K562 (cell line): ENCODE data around the gene CKM.

ENCODE experiments used
- ARHGAP35 ChIP-seq: fragments of 450-650 bp; IDR thresholded peaks from 2 replicates; pipeline ENCODE4 v1.6.1; 2018; ENCODE audit not compliant: partially characterized antibody
- CTCF ChIP-seq, 3 experiments: IDR thresholded peaks in 2 of 3; conservative IDR thresholded peaks in 1 of 3; 2 replicates each; pipeline ENCODE4 v1.5.1; 2011 to 2012; ENCODE audit warnings: low read length in 3 of 3, mild to moderate bottlenecking in 3 of 3, control low read depth in 2 of 3, improper control_type of control experiment in 1 of 3, inconsistent platforms in 1 of 3, low read depth in 1 of 3, mixed read lengths in 1 of 3, moderate library complexity in 1 of 3; ENCODE audit not compliant: insufficient read depth in 2 of 3
- FOXM1 ChIP-seq, 2 experiments: fragments of 450-650 bp in 1 of 2; sonication (generic) in 1 of 2; formaldehyde crosslinking in 1 of 2; IDR thresholded peaks; 2 replicates each; pipeline versions ENCODE4 v1.6.1 to v1.9.0; 2017 to 2022; ENCODE audit warnings: low read depth in 2 of 2, mild to moderate bottlenecking in 2 of 2, missing genetic modification reagents in 1 of 2, moderate library complexity in 1 of 2
- FOXP1 ChIP-seq: sonication (generic); formaldehyde crosslinking; IDR thresholded peaks from 2 replicates; pipeline ENCODE4 v1.8.0; 2022; ENCODE audit warnings: mild to moderate bottlenecking, missing genetic modification reagents
- HCFC1 ChIP-seq: IDR thresholded peaks from 2 replicates; pipeline ENCODE4 v1.6.1; 2012; ENCODE audit warnings: low read depth, low read length, improper control_type of control experiment
- KLF16 ChIP-seq: IDR thresholded peaks from 2 replicates; pipeline ENCODE4 v1.6.1; 2016; ENCODE audit warnings: antibody characterized with exemption
- NR2C1 ChIP-seq, 2 experiments: fragments of 450-650 bp; IDR thresholded peaks; 2 replicates each; pipeline ENCODE4 v1.6.1; 2017; ENCODE audit warnings: mild to moderate bottlenecking in 2 of 2, antibody characterized with exemption in 1 of 2, inconsistent platforms in 1 of 2, missing compliant biosample characterization in 1 of 2, missing genetic modification characterization in 1 of 2
- OTX1 ChIP-seq: fragments of 450-650 bp; formaldehyde crosslinking; IDR thresholded peaks from 2 replicates; pipeline ENCODE4 v1.4.0; 2022; ENCODE audit warnings: mild to moderate bottlenecking
- RBM22 ChIP-seq: fragments of 200-400 bp; formaldehyde crosslinking; IDR thresholded peaks from 2 replicates; pipeline ENCODE4 v1.6.1; 2018; ENCODE audit warnings: low read length, low read depth; ENCODE audit not compliant: poor library complexity, severe bottlenecking
- SP1 ChIP-seq: sonication (generic); formaldehyde crosslinking; IDR thresholded peaks from 2 replicates; pipeline ENCODE4 v1.8.1; 2022; ENCODE audit warnings: mild to moderate bottlenecking, missing genetic modification reagents
- SREBF1 ChIP-seq: fragments of 150-350 bp; IDR thresholded peaks from 2 replicates; pipeline ENCODE4 v1.6.1; 2014; ENCODE audit warnings: antibody characterized with exemption, low read depth, low read length, borderline replicate concordance
- ZNF561 ChIP-seq: fragments of 450-650 bp; formaldehyde crosslinking; conservative IDR thresholded peaks from 2 replicates; pipeline ENCODE4 v1.4.0; 2020; ENCODE audit warnings: mild to moderate bottlenecking, moderate library complexity

- TF ChIP-seq RBM22 (no peak), CTCF (IDR thresholded peaks at IDR 0.05 in 2 of 3, conservative IDR thresholded peaks at IDR 0.05 in 1 of 3; ENCODE audit: insufficient read depth in 2 of 3, low read depth in 1 of 3, low read length in 3 of 3) (no peak), OTX1 (CRISPR knock-in tag) (no peak), SREBF1 (no peak), SP1 (CRISPR knock-in tag) (no peak), HCFC1 (no peak), FOXP1 (no peak), ZNF561 (CRISPR knock-in tag) (no peak), KLF16 (no peak), NR2C1 (IDR thresholded peaks at IDR 0.05) (no peak), NR2C1 (tag; IDR thresholded peaks at IDR 0.05) (no peak), ARHGAP35 (no peak), FOXM1 (IDR thresholded peaks at IDR 0.05; ENCODE audit: low read depth) (no peak), FOXM1 (CRISPR knock-in tag; IDR thresholded peaks at IDR 0.05; ENCODE audit: low read depth) (no peak)
Observed at GRCh38 chr19:45362291-45362690, 39.6 kb upstream of the CKM start.
